Measurements from ENCODE around the gene PLEKHG3.

GRCh38 chr14:64663174-64663573 is 41.0 kb upstream of the PLEKHG3 start:
- TF ChIP-seq CTCF (IDR thresholded peaks at IDR 0.05) = no peak
- no peak for TF ChIP-seq POLR2A (IDR thresholded peaks at IDR 0.05)
